NCI-H2029 treated with DMSO at 0.1 percent for 48 hours (cell line): ENCODE data around the gene HP.
"Not testable (repeated sequence)": the region's sequence is repeated elsewhere in the genome, so short reads cannot be mapped to it uniquely, and the experiment has no call there.

Source experiments
- DNase-seq: peaks from one replicate; lab custom pipeline; 2025; lab: John Stamatoyannopoulos, UW

Gene HP

GRCh38 chr16:72043058-72043457 lies 11.2 kb upstream of the HP start:
- DNase-seq, result no peak

GRCh38 chr16:72043539-72043938 lies 10.8 kb upstream of the HP start:
- no peak for DNase-seq

DNA sequence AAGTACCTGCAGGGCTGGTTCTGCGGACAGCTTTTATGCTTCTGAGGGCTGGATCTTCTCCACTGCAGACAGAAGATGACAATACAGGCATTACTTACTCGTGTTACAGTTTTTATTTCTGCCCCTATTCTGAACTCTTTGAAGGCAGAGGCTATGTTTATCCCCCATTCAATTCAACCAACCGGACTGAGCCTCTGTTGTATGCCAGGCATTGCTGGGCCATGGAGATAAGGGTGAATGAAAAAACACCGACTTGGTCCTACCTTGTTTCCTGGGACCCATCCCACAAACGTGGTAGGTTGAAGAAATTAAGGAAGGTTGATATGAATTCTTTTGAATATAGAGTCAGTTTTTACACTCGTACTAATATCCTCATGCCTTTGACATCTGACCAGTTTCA lies 10.0 kb upstream of the HP start:
- DNase-seq, result no peak

- DNase-seq, result no peak
Measured at GRCh38 chr16:72044825-72045359, 9.4 kb upstream of the HP start.

- no peak for DNase-seq
Measured at GRCh38 chr16:72049110-72049509, 5.2 kb upstream of the HP start.

DNA sequence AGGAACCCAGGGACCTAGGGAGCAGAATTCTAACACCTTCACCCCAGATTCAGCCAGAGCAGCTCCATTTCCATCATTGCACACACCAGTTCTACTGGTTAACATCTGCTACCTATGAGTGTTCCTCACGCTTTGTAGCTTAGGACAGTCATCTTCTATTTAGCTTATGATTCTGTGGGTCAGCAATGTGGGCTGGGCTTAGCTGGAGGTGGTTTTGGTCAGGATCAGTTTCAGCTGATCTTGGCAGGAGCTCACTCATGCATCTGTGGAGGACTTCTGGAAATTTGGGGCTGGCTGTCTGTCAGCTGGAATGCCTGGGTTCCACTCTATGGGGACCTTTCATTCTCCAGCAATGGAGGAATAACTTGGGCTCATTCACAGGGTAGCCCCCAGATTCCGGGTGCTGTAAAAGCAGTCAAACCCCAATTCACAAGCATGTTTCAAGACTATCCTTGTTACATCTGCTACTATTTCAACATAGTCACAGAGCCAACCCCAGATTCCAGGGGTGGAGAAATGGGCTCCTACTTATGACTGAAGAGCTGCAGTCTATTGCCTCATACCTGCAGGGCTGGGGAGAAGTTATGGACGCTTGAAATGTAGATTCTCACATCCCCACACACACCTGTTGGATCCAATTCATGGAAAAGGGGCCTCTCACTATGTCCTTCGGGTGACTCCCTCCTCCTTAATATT lies 3.4 kb upstream of the HP start:
- no peak for DNase-seq

DNA sequence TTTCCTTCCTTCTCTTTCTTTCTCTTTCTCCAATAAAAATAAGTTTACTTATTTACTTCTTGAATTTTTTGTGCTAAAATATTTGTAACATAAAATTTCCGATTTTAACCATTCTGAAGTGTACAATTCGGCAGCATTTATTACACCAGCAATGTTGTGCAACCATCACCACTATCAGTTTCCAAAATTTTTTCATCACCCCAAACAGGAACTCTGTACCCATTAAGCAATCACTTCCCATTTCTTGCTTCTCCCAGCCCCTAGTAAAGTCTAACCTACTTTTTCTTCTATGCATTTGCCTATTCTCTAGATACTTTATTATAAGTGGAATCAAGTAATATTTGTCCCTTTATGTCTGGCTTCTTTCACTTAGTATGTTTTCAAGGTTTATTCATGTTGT lies 2.5 kb upstream of the HP start:
- no peak for DNase-seq

- DNase-seq, result no peak
Measured at GRCh38 chr16:72055911-72056310, 1.6 kb downstream of the HP start.

DNA sequence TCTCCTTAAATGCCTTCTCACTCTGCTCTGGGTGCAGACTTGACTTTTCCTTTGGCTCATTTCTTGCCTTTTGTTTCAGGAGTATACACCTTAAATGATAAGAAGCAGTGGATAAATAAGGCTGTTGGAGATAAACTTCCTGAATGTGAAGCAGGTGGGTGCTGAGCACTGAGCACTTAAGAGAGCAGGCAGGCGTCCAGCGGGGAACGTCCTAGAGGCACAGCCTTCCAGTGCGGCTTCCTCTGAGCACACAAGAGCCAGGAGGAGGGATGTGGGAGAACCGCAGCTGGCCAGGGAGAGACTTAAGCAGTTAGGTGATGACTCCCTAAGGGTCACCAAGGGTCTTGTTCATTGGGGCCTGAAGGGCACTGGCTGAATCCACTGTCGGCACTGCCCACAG lies 3.0 kb downstream of the HP start:
- not testable (repeated sequence) for DNase-seq

GRCh38 chr16:72059060-72059459 lies 4.8 kb downstream of the HP start:
- DNase-seq, result peak; percentile 25

GRCh38 chr16:72060405-72060804 lies 6.1 kb downstream of the HP start:
- no peak for DNase-seq

DNA sequence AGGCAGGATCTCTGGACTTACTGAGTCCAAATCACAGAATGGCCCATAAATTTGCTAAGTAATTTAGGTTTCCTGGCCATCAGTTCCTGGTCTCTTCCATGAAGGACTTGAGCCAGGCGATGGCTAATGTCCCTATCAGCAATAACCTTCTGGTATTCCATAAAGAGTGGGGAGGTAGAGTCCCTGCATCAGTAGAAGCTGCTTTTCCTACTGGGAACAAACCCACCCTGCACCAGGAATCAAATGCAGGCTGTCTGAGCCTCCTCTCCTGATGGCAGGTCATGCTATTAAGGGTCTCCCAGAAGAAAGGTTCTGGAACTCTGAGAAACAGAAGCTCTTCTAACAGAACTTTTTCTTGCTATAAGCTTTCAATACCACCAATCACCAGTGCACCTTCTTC lies 7.3 kb downstream of the HP start:
- no peak for DNase-seq

- DNase-seq, result no peak
Measured at GRCh38 chr16:72064361-72064894, 10.1 kb downstream of the HP start.

GRCh38 chr16:72066747-72067146 lies 12.4 kb downstream of the HP start:
- no peak for DNase-seq

DNA sequence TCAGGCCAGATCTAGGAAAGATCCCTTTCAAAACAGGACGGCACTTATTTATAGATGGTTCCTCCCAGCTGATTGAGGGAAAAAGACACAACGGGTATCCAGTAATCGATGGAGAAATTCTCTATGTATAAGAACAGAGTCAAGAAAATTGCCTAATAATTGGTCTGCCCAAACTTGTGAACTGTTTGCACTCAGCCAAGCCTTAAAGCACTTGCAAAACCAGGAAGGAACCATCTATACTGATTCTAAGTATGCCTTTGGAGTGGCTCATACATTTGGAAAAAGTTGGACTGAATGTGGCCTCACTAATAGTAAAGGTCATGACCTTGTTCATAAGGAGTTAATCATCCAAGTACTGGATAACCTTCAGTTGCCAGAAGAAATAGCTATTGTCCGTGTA lies 14.6 kb downstream of the HP start:
- no peak for DNase-seq

DNA sequence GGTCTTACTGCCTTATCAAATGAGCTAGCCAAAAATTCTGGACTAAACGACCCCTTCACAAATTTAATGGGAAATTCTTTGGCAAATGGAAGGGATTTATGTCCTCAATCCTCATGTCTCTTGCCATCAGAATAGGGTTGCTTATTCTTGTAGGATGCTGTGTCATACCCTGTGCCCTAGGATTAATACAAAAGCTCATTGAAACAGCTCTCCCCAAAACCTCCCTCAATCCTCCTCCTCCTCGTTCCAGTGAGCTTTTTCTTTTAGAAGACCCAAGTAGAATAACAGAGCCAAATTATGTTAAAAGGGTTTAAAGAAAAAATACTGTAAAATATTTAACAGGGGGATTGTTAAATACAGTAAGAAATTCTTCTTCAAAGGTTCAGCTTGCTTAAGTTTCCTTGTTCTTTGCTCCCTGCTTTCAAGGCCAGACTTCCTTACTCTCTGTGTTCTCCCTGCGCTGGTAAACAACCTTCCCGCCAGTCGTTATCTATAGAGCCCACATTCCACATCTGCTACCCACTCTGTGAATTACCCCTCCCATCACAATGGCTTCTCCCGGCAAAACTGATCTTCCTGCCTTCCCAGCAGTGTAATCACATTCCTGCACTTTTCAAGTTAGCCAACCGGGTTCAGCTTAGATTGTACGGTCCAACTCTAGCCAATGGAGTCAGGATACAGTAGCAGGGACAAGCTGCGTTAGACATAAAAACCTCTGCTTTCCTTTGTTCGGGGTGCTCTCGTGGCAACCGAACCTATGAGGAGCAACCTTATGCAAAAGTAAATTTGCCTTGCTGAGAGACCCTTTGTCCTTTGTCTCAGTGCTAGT lies 18.4 kb downstream of the HP start:
- no peak for DNase-seq

DNA sequence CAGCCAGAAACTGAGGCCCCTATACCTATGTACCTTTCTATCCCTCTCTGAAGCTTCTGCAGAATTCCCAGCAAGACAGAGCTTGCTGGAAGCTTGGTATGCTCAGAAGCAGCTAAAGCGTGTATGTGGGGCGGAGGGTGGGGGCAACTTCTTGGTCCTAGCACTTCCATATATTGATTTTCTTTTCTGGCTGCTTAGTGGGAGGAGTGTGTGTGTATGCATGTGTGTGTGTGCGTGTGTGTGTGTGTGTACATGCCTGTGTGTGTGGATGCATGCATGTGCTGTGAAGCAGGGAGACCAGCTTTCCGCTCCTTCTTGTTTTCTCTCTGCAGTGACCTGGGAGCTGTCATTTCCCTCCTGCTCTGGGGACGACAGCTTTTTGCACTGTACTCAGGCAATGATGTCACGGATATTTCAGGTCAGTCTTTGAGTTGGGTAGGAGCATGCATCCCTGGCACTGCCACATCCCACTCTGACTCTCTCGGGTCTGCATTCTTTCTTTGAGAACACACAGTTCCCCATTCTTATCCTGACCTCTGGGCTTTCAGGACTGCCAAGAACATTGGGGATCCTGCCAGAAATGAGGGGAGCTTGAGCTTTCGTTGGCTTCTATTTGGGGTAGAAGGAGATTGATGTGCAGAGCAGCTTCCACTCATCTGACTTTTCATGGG lies 19.4 kb downstream of the HP start:
- DNase-seq, result no peak

DNA sequence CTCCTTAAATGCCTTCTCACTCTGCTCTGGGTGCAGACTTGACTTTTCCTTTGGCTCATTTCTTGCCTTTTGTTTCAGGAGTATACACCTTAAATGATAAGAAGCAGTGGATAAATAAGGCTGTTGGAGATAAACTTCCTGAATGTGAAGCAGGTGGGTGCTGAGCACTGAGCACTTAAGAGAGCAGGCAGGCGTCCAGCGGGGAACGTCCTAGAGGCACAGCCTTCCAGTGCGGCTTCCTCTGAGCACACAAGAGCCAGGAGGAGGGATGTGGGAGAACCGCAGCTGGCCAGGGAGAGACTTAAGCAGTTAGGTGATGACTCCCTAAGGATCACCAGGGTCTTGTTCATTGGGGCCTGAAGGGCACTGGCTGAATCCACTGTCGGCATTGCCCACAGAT lies 20.8 kb downstream of the HP start:
- DNase-seq, result not testable (repeated sequence)

DNA sequence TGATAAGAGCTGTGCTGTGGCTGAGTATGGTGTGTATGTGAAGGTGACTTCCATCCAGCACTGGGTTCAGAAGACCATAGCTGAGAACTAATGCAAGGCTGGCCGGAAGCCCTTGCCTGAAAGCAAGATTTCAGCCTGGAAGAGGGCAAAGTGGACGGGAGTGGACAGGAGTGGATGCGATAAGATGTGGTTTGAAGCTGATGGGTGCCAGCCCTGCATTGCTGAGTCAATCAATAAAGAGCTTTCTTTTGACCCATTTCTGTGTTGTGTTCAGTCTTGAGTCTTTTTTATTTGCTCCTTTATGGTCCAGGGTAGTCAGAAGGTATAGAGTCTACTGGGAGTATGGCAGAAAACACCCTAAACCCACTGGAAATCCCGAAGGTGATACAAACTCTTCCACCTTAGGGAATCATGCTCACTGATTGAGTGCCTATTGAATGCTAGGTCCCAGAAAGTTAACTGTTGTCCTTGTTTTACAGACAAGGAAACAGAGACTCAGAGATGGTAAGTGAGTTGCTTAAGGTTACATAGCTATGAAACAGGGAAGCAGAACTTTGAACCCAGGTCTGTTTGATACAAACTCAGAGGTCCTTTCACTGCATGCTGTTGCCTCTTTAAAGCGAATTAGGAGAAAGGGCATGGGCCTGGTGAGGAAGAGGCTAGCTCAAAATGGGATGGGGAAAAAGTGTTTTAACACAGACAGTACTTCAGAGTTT lies 22.8 kb downstream of the HP start:
- not testable (repeated sequence) for DNase-seq

DNA sequence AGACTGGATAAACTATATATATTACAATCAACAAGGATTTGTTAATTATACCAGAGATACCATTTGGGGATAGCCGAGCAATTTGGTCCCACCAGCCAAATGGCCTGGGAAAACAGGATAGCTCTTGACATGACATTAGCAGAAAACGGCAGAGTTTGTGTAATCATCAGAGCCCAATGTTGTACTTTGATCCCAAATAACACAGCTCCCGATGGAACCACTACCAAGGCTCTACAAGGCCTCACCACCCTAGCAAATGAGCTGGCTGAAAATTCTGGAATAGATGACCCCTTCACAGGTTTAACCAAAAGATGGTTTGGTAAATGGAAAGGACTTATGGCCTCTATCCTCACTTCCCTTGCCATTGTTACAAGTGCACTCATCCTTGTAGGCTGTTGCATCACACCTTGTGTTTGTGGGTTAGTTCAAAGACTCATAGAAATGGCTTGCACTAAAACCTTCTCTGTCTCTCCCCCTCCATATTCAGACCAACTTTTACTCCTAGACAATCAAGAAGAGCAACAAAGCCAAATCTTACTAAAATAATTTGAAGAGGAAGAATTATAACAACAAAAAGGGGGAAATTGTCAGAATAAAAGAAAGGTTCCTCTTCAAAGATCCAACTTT lies 29.6 kb downstream of the HP start:
- no peak for DNase-seq

- no peak for DNase-seq
Measured at GRCh38 chr16:72084445-72084844, 30.1 kb downstream of the HP start.
